H1 (cell line): Measurements from ENCODE around the gene DCAF7. TPM values are rescaled to one million over a fixed set of nuclear protein-coding genes. Genes with fewer than 3 reads are reported as not detected.

ENCODE experiments used
- BACH1 ChIP-seq: IDR thresholded peaks from 2 replicates; pipeline ENCODE4 v1.6.1; 2012; ENCODE audit warnings: low read length, improper control_type of control experiment
- RNF2 ChIP-seq: fragments of 200-900, 300-1000 bp; sonication (generic); IDR thresholded peaks from 2 replicates; pipeline ENCODE4 v1.7.1; 2016; ENCODE audit warnings: borderline replicate concordance, low read depth, mild to moderate bottlenecking, antibody characterized with exemption, low read length; ENCODE audit not compliant: poor library complexity, severe bottlenecking; ENCODE audit errors: missing control alignments
- polyA plus RNA-seq, 7 experiments: library from polyadenylated mRNA; depleted of rRNA in 3 of 7; stranded (reverse) in 5 of 7; unstranded in 2 of 7; fragments of >200 nt in 5 of 7; fragments of 200-250 nt in 2 of 7; gene quantifications; 1 replicate in 5 of 7; 2 replicates in 1 of 7; 4 replicates in 1 of 7; pipeline versions ENCODE4 v1.2.1 to v1.2.3, GENCODE V29; 2011 to 2013; ENCODE audit warnings: missing spikeins in 2 of 7, mixed read lengths in 2 of 7
- total RNA-seq: library from RNA; stranded (reverse); fragmentation: NEBNext Ultra II Directional; extraction: Animal tissue kit (Norgen Biotek cat#: 25700); gene quantifications from 2 replicates; pipeline ENCODE4 v1.2.1, GENCODE V29; 2021

The DCAF7 gene
- total and polyA plus RNA-seq, 2 of the 8 experiments (the other 6 are each of a cell fraction or from before 2014, with no cell fraction given) = 74.9 to 94.1 TPM

- TF ChIP-seq RNF2 (no peak), BACH1 (no peak)
Measured at GRCh38 chr17:63555500-63556156, 5.4 kb downstream of the DCAF7 start (continued).
